ENCODE measurements around the gene DBX2.
"Not testable (repeated sequence)": the region's sequence is repeated elsewhere in the genome, so short reads cannot be mapped to it uniquely, and the experiment has no call there.

Gene DBX2

GRCh38 chr12:45014396-45014795 lies 36.5 kb downstream of the DBX2 start:
- ChIA-PET POLR2A (no interaction called here), CTCF (no interaction called here)
- no peak overlapping the region for H3K4me3 ChIP-seq (ENCODE audit: low read depth, low read length)
- TF ChIP-seq, protein P1, sequence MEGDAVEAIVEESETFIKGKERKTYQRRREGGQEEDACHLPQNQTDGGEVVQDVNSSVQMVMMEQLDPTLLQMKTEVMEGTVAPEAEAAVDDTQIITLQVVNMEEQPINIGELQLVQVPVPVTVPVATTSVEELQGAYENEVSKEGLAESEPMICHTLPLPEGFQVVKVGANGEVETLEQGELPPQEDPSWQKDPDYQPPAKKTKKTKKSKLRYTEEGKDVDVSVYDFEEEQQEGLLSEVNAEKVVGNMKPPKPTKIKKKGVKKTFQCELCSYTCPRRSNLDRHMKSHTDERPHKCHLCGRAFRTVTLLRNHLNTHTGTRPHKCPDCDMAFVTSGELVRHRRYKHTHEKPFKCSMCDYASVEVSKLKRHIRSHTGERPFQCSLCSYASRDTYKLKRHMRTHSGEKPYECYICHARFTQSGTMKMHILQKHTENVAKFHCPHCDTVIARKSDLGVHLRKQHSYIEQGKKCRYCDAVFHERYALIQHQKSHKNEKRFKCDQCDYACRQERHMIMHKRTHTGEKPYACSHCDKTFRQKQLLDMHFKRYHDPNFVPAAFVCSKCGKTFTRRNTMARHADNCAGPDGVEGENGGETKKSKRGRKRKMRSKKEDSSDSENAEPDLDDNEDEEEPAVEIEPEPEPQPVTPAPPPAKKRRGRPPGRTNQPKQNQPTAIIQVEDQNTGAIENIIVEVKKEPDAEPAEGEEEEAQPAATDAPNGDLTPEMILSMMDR (IDR thresholded peaks at IDR 0.05; ENCODE audit: insufficient read depth, low read length, missing control alignments): no peak
- DNase-seq (ENCODE audit: low read depth, low spot score): no peak

GRCh38 chr12:45012749-45013148 lies 38.1 kb downstream of the DBX2 start:
- ChIA-PET POLR2A (no interaction called here), CTCF (no interaction called here)
- TF ChIP-seq, protein P1 (IDR thresholded peaks at IDR 0.05; ENCODE audit: insufficient read depth, low read length, missing control alignments): no peak
- H3K4me3 ChIP-seq (ENCODE audit: low read depth, low read length): no peak overlapping the region
- DNase-seq (ENCODE audit: low read depth, low spot score): no peak

DNA sequence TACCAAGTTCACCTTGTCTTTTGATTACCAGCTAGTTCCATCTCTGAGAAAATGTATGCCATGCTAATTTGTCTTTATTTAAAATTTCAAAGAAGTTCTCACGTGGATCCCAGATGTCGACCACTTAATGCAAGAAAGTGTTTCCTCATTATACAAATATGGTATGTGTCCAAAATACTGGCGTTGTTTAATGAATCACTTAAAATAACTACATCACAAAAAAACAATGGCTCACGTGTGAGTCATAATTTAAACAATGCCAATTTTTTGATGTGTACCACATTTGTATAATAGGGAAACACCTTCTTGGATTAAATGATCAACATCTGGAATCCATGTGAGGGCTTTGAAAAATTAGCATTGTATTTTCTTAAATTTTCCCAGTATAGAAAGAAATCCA lies 40.8 kb downstream of the DBX2 start:
- DNase-seq (ENCODE audit: low read depth, low spot score): no peak
- no peak overlapping the region for H3K4me3 ChIP-seq (ENCODE audit: low read depth, low read length)
- POLR2A ChIA-PET: no interaction called here
- TF ChIP-seq, protein P1 (IDR thresholded peaks at IDR 0.05; ENCODE audit: insufficient read depth, low read length, missing control alignments): no peak
- CTCF ChIA-PET: no interaction called here

DNA sequence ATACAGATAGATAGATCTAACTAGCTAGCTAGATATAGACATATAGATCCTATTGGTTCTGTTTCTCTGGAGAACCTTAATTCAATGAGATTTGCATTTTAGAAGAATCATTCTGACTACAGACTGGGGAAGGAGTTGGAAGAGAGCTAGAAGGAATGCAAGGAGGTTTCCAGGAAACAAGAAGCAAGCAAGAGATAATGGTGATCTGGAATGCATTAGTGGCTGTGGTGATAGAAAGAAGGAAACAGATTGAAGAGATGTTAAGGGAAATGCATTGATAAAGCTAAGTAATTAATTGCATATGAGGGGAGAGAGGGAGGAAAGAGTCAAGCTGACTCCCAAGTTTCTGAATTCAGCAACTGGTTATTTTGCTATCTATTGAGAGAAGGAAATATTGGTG lies 42.7 kb downstream of the DBX2 start:
- POLR2A ChIA-PET: no interaction called here
- CTCF ChIA-PET: no interaction called here
- DNase-seq (ENCODE audit: low read depth, low spot score): no peak
- no peak overlapping the region for H3K4me3 ChIP-seq (ENCODE audit: low read depth, low read length)
- TF ChIP-seq, protein P1 (IDR thresholded peaks at IDR 0.05; ENCODE audit: insufficient read depth, low read length, missing control alignments): no peak

DNA sequence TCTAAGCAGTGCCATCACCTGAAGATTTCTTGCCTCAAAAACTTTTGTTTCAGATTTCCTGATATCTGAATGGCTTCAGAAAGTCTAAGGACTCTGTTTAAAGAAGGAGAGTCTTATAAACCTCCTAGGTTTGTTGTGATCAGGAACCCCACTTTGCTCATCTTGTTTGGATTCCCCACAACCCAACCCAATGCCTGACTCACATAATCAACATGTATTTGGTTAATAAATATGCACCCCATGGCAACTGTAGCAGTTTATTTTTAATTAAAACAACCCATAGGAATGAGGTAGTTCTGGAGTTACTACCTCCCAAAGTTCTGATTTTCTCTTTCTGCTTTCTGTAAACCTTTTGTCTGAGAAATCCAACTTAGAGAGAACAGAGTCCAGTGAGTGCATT lies 51.5 kb downstream of the DBX2 start:
- TF ChIP-seq, protein P1 (IDR thresholded peaks at IDR 0.05; ENCODE audit: insufficient read depth, low read length, missing control alignments): no peak
- H3K4me3 ChIP-seq (ENCODE audit: low read depth, low read length): no peak overlapping the region
- POLR2A ChIA-PET: no interaction called here
- DNase-seq (ENCODE audit: low read depth, low spot score): no peak
- CTCF ChIA-PET: no interaction called here

- TF ChIP-seq, protein P1 (IDR thresholded peaks at IDR 0.05; ENCODE audit: insufficient read depth, low read length, missing control alignments): no peak
- ChIA-PET CTCF (no interaction called here), POLR2A (no interaction called here)
- no peak overlapping the region for H3K4me3 ChIP-seq (ENCODE audit: low read depth, low read length)
- DNase-seq (ENCODE audit: low read depth, low spot score): no peak
These were observed 57.7 kb downstream of the DBX2 start for GRCh38 chr12:44993161-44993560.

GRCh38 chr12:44984863-44985262 lies 66.0 kb downstream of the DBX2 start:
- POLR2A ChIA-PET; H3K4me3 ChIP-seq (ENCODE audit: low read depth, low read length); DNase-seq (ENCODE audit: low read depth, low spot score); CTCF ChIA-PET: not testable (repeated sequence)
